Measurements from ENCODE around the gene KDM3A.

The KDM3A gene

GRCh38 chr2:86523491-86523890 is 82.3 kb downstream of the KDM3A start:
- no peak for DNase-seq (ENCODE audit: extremely low spot score)
- TF ChIP-seq ZNF384 (IDR thresholded peaks at IDR 0.05) = no peak
- TF ChIP-seq FOXA1 (IDR thresholded peaks at IDR 0.05) = no peak
- no peak for TF ChIP-seq CTBP1 (IDR thresholded peaks at IDR 0.05; ENCODE audit: borderline replicate concordance)
- no peak for TF ChIP-seq HDGF (IDR thresholded peaks at IDR 0.05; ENCODE audit: borderline replicate concordance)
- no peak for TF ChIP-seq FOXM1 (IDR thresholded peaks at IDR 0.05; ENCODE audit: borderline replicate concordance)
- no peak for TF ChIP-seq NFRKB (IDR thresholded peaks at IDR 0.05)
- TF ChIP-seq ELF4 (IDR thresholded peaks at IDR 0.05) = no peak
- no peak for TF ChIP-seq BHLHE40 (IDR thresholded peaks at IDR 0.05; ENCODE audit: borderline replicate concordance)
- no peak for TF ChIP-seq PKNOX1 (IDR thresholded peaks at IDR 0.05)
- TF ChIP-seq ARNT (IDR thresholded peaks at IDR 0.05) = no peak
- TF ChIP-seq TARDBP (IDR thresholded peaks at IDR 0.05) = no peak
- TF ChIP-seq L3MBTL2 (conservative IDR thresholded peaks at IDR 0.05) = no peak
- TF ChIP-seq FOXK2 (IDR thresholded peaks at IDR 0.05) = no peak
- TF ChIP-seq LEF1 (IDR thresholded peaks at IDR 0.05; ENCODE audit: borderline replicate concordance) = no peak
- no peak for TF ChIP-seq SP1 (IDR thresholded peaks at IDR 0.05)
- no peak for TF ChIP-seq SUZ12 (IDR thresholded peaks at IDR 0.05)
- CTCF ChIA-PET = no interaction called here
- POLR2A ChIA-PET = no interaction called here

GRCh38 chr2:86525421-86526340 is 84.5 kb downstream of the KDM3A start:
- ChIA-PET CTCF (no interaction called here), POLR2A (interaction anchor here (0.9 kb wide), 1 partner anchor 37 kb away, joined by 3 read pairs; the partner anchor contains the start of gene CHMP3)
- TF ChIP-seq NFRKB (IDR thresholded peaks at IDR 0.05) = no peak
- no peak for DNase-seq (ENCODE audit: extremely low spot score)

GRCh38 chr2:86533589-86533988 is 92.4 kb downstream of the KDM3A start:
- TF ChIP-seq TARDBP (IDR thresholded peaks at IDR 0.05) (no peak), ELF4 (IDR thresholded peaks at IDR 0.05) (no peak), NFRKB (IDR thresholded peaks at IDR 0.05) (no peak), L3MBTL2 (conservative IDR thresholded peaks at IDR 0.05) (no peak)
- DNase-seq (ENCODE audit: extremely low spot score) = no peak
- POLR2A ChIA-PET = no interaction called here
- CTCF ChIA-PET = no interaction called here

- no peak for DNase-seq (ENCODE audit: extremely low spot score)
- no peak for TF ChIP-seq BHLHE40 (IDR thresholded peaks at IDR 0.05; ENCODE audit: borderline replicate concordance)
- no peak for TF ChIP-seq FOXK2 (IDR thresholded peaks at IDR 0.05)
- no peak for TF ChIP-seq ZNF384 (IDR thresholded peaks at IDR 0.05)
- no peak for TF ChIP-seq SP1 (IDR thresholded peaks at IDR 0.05)
- no peak for TF ChIP-seq SUZ12 (IDR thresholded peaks at IDR 0.05)
- TF ChIP-seq ARNT (IDR thresholded peaks at IDR 0.05) = no peak
- no peak for TF ChIP-seq PKNOX1 (IDR thresholded peaks at IDR 0.05)
- no peak for TF ChIP-seq L3MBTL2 (conservative IDR thresholded peaks at IDR 0.05)
- no peak for TF ChIP-seq ELF4 (IDR thresholded peaks at IDR 0.05)
- ChIA-PET POLR2A (no interaction called here), CTCF (no interaction called here)
These were observed 100.2 kb downstream of the KDM3A start for GRCh38 chr2:86541334-86541733.

All from HEK293T (cell line).